Activated T-cell treated with anti-CD3 and anti-CD28 coated beads for 1 hour (primary cell): ENCODE measurements around the gene UMAD1.

Experiments used
- DNase-seq: peaks from one replicate; pipeline ENCODE4 v3.0.0-alpha.2; 2020; ENCODE audit warnings: low read depth

Gene UMAD1

GRCh38 chr7:7731732-7732131 lies 91.2 kb downstream of the UMAD1 start:
- no peak for DNase-seq

- DNase-seq: no peak
Observed at GRCh38 chr7:7732621-7733281, 92.2 kb downstream of the UMAD1 start.

GRCh38 chr7:7736671-7737070 lies 96.1 kb downstream of the UMAD1 start:
- no peak for DNase-seq

- DNase-seq: no peak
Observed at GRCh38 chr7:7737674-7738073, 97.1 kb downstream of the UMAD1 start.

GRCh38 chr7:7738177-7738576 lies 97.6 kb downstream of the UMAD1 start:
- DNase-seq: no peak

- no peak for DNase-seq
Observed at GRCh38 chr7:7738622-7739021, 98.1 kb downstream of the UMAD1 start.

- DNase-seq: no peak
Observed at GRCh38 chr7:7739204-7740036, 98.9 kb downstream of the UMAD1 start.

- no peak for DNase-seq
Observed at GRCh38 chr7:7740037-7740355, 99.4 kb downstream of the UMAD1 start.

- no peak for DNase-seq
Observed at GRCh38 chr7:7742223-7742622, 101.7 kb downstream of the UMAD1 start.

- DNase-seq: no peak
Observed at GRCh38 chr7:7745258-7745657, 104.7 kb downstream of the UMAD1 start.

GRCh38 chr7:7745966-7746365 lies 105.4 kb downstream of the UMAD1 start:
- no peak for DNase-seq

- no peak for DNase-seq
Observed at GRCh38 chr7:7746458-7746857, 105.9 kb downstream of the UMAD1 start.

GRCh38 chr7:7750571-7751242 lies 110.2 kb downstream of the UMAD1 start:
- no peak for DNase-seq

GRCh38 chr7:7751243-7752092 lies 110.9 kb downstream of the UMAD1 start:
- DNase-seq: no peak

GRCh38 chr7:7756577-7756976 lies 116.0 kb downstream of the UMAD1 start:
- no peak for DNase-seq

GRCh38 chr7:7757576-7757975 lies 117.0 kb downstream of the UMAD1 start:
- no peak for DNase-seq

- no peak for DNase-seq
Observed at GRCh38 chr7:7761340-7761973, 120.9 kb downstream of the UMAD1 start.

GRCh38 chr7:7761974-7762779 lies 121.6 kb downstream of the UMAD1 start:
- DNase-seq: no peak

- DNase-seq: no peak
Observed at GRCh38 chr7:7764520-7765396, 124.2 kb downstream of the UMAD1 start.

- DNase-seq: no peak
Observed at GRCh38 chr7:7765422-7765821, 124.9 kb downstream of the UMAD1 start.
